HG03196 (cell line): ENCODE results near the gene SLC6A4.
"Not testable (repeated sequence)": the region's sequence is repeated elsewhere in the genome, so short reads cannot be mapped to it uniquely, and the experiment has no call there.

Experiments used
- ATAC-seq: cut with Tn5 transposase; IDR thresholded peaks from one replicate; pipeline ENCODE4 v1.9.1; 2021; ENCODE audit not compliant: unreplicated experiment

Gene SLC6A4

GRCh38 chr17:30176855-30177254 is 58.6 kb downstream of the SLC6A4 start:
- no peak for ATAC-seq

GRCh38 chr17:30174556-30174955 is 60.9 kb downstream of the SLC6A4 start:
- ATAC-seq: no peak

- peak; percentile 76 for ATAC-seq
These were observed 61.8 kb downstream of the SLC6A4 start for GRCh38 chr17:30173649-30174048.

GRCh38 chr17:30172560-30172959 is 62.9 kb downstream of the SLC6A4 start:
- ATAC-seq: no peak

GRCh38 chr17:30170415-30170987 is 65.0 kb downstream of the SLC6A4 start:
- ATAC-seq: no peak

- ATAC-seq: no peak
These were observed 69.5 kb downstream of the SLC6A4 start for GRCh38 chr17:30165960-30166359.

GRCh38 chr17:30165147-30165546 is 70.3 kb downstream of the SLC6A4 start:
- ATAC-seq: no peak

- no peak for ATAC-seq
These were observed 71.0 kb downstream of the SLC6A4 start for GRCh38 chr17:30164531-30164930.

- no peak for ATAC-seq
These were observed 73.9 kb downstream of the SLC6A4 start for GRCh38 chr17:30161601-30162000.

- ATAC-seq: no peak
These were observed 74.9 kb downstream of the SLC6A4 start for GRCh38 chr17:30160419-30161172.

- no peak for ATAC-seq
These were observed 76.4 kb downstream of the SLC6A4 start for GRCh38 chr17:30158896-30159625.

- no peak for ATAC-seq
These were observed 80.1 kb downstream of the SLC6A4 start for GRCh38 chr17:30155389-30155788.

- ATAC-seq: no peak
These were observed 82.0 kb downstream of the SLC6A4 start for GRCh38 chr17:30153463-30153862.

- no peak for ATAC-seq
These were observed 84.0 kb downstream of the SLC6A4 start for GRCh38 chr17:30151471-30151870.

GRCh38 chr17:30148376-30148775 is 87.1 kb downstream of the SLC6A4 start:
- no peak for ATAC-seq

GRCh38 chr17:30147860-30148259 is 87.6 kb downstream of the SLC6A4 start:
- ATAC-seq: not testable (repeated sequence)
